NCI-H345 (cell line): Measurements from ENCODE around the gene SERGEF.

Experiments
- DNase-seq: peaks from one replicate; lab custom pipeline; 2025; lab: John Stamatoyannopoulos, UW

SERGEF gene

DNA sequence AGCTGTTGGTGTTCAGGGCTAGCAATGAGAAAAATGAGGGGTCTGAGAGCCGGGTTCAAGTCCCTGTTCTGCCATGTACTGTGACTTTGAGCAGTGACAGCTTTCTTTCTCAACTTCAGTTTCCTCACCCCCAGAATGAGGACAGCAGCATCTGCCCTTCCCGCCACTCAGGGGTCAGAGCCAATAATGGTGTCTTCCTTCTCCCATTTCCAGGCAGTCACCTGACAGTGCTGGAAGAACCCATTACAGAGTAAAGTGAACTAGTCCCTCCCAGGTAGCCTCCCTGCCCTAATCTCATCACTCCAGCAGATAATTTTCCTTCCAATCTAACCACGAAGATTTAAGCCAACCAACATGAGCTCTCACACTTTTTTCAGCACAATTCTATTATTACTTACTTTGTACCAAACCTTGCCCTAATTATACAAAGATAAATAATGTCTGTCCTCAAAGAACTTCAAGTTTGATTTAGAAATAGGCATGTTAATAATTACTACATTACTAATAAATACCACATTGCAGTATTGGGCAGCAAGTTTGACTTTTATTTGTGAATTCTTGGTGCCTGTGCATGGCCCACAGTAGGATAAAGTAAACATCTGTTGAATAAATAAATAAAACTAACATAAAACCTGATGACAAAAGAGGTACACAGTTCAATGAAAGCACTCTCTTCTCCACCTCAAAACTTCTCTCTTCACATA is 61.0 kb downstream of the SERGEF start:
- DNase-seq = no peak

GRCh38 chr11:17950644-17951043 is 62.2 kb downstream of the SERGEF start:
- DNase-seq = no peak

- no peak for DNase-seq
Observed at GRCh38 chr11:17948296-17948695, 64.6 kb downstream of the SERGEF start.

DNA sequence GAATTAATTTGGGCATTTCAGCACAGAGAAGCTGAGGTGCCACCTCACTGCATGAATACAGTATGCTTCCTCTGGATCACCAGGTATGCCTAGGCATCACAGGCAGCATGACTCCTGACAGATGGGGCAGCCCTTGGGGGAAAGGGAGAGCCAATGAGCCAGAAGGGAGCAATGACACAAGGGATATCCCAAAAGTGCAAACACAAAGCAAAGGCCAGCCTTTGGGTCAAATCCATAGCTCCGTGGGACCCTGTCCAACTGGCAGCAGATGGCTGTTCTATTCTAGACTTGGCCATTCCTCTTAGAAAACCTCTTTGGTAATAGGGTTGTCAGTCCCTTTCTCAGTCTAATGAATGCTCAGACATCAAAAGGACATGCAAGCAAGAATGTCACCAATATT is 73.3 kb downstream of the SERGEF start:
- no peak for DNase-seq

DNA sequence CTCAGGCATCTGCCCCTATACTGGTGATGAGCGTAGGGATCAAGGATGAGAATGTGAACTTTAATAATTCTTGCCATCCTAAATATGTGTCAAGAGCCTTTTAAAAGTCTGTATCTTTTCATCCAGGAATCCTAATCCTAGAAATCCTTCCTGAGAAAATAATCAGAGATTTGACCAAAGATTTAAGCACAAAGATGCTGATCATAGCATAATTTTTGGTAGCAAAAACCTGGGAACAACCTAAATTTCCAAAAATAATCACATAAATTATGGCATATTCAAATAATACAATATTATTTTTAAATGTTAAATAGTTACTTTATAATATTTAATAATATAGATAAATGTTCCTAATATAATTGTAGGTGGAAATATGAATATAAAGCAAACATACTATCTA is 76.1 kb downstream of the SERGEF start:
- no peak for DNase-seq

GRCh38 chr11:17934194-17934593 is 78.7 kb downstream of the SERGEF start:
- DNase-seq = no peak

DNA sequence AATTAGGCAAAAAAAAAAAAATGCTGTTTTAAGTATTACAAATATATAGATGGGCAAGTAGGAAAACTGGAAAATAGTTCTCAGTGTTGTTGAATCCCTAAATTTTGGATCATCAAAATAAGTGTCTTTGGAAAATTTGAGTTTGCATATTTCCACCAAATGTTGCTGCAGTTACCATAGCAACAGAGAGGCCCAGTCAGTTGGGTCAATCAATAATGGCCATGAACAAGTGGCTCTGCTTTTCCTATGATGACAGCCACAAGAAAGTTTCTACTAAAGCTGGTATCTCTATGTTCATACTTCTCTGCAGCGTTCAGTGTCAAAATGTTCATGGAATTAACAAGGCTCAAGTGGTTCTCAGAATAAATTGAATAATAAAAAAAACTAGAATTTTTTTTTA is 79.1 kb downstream of the SERGEF start:
- no peak for DNase-seq

- DNase-seq = no peak
Observed at GRCh38 chr11:17932472-17932871, 80.4 kb downstream of the SERGEF start.

DNA sequence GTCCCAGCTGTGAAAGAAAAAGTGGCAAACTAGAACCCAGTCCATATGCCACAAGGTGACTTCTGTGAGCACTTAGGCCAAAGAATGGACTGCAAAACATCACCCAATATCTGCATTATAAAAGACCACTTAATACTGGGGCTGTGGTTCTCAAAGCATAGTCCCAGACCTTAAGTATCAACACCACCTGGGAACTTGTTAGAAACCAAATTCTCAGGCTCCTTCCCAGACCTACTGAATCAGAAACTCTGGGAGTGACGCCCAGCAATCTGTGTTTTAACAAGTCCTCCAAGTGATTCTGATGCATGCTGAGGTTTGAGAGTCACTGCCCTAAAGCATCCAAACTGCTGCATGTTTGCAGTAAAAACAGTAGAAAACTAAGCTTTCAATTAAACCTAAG is 81.3 kb downstream of the SERGEF start:
- DNase-seq = no peak

DNA sequence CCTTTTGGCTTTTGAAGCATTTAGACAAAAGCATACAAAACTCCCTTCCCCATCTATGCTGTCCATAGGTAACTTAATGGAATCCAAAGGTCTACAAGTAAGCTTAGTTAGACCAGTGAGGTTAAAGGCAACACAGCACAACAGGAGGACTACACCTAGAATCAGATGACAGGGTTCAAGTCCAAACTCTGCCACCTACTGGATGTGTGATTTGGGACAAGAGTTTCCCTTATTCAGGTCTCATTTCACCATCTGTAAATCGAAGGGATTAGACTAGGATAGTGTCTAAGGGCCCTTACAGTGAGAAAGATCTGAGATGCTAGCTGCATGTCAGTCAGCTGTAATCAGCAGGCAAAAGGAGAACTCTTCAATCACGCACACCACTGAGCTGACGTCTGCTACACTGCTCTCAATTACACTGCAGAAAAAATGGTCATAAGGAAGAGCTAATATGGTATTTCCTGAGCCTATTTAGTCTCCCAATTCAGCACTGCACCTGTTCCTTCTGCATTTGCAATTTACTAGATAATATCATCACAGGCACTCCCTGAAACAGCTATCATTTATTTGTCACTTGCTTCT is 82.2 kb downstream of the SERGEF start:
- DNase-seq = no peak

DNA sequence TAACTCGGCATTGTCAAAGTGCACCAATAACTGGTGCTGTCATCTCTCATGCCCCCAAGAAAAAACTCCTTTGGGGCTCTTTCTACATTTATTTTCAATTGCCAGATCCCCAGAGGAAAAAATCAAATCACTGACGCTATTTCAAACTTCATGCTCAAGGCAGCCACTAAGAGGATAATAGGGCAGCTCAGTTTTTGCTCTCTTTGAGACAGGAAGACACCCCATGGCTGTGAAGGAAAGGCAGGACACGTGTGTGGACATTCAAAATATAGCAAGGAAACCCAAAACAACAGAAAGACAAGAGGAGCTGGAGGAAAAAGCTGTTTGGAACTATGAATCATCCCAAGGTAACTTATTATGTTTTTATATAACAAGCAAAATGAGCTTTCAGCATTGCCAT is 83.7 kb downstream of the SERGEF start:
- no peak for DNase-seq

DNA sequence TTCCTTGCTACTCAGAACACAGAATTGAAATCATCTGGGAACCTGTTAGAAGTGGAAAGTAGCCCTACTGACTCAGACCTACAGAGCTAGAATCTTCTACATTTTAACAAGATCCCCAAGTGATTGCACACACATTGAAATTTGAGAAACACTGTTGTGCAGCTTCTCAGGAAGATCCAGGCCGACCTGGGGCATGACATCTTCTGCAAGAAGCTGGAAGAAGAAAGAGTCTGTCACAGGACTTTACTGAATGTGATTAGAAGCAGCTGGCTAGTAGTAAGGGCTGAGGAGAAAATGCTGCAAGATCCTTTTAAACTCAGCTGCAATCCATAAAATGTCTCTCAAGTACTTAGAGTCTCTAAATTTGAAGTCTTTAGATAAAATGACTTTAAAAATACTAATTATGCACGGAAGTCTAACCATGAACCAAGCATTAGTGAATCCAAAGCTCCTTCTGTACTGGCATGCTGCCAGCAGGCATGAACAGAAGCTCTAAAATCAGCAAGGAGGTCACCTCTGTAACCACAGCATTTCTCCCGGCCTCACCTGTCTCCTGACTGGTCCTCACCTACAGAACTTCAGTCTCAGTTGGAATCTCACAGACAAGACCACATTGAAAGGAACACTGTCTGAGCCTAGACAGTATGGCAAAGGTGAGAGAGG is 85.0 kb downstream of the SERGEF start:
- DNase-seq = no peak

- no peak for DNase-seq
Observed at GRCh38 chr11:17927041-17927440, 85.8 kb downstream of the SERGEF start.

DNA sequence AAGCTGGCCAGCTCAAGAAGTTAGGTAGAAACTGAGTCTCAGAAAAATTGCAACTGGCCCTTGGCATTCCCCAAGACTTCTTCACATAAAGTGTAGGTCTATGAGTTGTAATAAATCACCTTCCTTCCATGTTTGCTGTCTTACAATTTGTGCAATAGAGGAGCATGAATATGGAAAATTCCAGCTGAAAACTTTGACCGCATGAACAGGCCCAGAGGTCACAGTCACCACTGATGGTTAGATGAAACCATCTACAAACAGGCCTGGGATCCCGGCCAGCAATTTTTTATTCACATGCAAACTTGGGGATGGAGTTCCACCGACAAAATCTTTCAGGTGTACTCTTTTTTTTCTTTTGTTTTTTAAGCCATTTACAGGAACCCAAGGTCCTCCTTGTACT is 88.1 kb downstream of the SERGEF start:
- no peak for DNase-seq

- no peak for DNase-seq
Observed at GRCh38 chr11:17923217-17923616, 89.6 kb downstream of the SERGEF start.

GRCh38 chr11:17922416-17922788 is 90.4 kb downstream of the SERGEF start:
- no peak for DNase-seq

- no peak for DNase-seq
Observed at GRCh38 chr11:17921659-17922415, 91.0 kb downstream of the SERGEF start.

DNA sequence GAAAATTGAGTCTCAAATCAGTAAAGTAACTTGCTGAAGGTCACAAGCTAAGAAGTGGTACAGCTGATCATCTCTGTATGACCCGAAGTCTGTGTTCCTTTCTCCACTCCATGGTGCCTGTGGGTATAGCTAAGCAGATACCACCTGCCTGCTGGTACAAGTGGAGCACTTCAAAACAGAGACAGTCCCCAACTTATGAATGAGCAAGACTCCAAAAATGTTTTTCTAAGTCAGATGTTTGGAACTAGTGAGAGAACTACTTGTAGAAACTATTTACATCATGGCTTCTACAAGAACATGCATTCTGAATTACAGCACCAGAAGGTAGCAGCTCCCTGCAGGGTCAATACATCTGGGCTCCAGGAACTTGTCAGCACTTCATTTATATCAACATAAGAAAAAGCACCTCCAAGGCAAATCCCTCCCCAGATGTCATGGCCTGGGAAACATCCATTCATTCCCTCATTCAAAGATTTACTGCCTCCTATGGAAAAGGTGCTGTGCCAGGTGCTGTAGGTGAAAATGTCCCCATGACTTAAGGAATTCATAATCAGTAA is 94.7 kb downstream of the SERGEF start:
- no peak for DNase-seq

- no peak for DNase-seq
Observed at GRCh38 chr11:17917556-17917955, 95.3 kb downstream of the SERGEF start.

DNA sequence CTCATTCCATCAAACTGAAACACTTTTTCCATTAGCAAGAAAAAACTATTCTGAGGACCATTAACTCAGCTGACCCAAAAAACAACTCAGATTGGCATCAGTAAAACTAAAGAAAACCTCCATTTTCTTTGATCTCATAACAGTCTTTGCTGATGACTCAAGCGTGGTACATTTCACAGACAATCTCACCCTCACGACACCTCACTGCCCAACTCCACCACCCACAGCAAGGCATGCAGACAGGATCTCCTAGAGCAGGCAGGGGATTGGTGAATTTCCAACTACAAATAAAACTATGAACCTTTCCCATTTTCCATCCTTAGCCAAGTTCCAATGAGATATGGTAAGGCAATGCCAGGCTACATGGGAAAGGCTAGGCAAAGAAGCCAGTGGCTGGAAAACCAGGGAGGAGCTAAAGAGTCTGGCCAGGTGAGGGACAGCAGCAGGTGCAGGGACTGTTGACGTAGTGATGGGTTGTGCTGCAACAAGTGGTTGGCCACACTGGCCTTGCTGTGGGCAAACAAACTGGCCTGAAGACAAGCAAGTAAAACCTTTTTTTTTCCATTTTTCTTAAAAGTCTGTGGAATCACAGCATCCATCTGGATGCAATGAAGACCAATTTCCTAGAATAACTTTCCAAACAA is 97.2 kb downstream of the SERGEF start:
- DNase-seq = no peak

DNA sequence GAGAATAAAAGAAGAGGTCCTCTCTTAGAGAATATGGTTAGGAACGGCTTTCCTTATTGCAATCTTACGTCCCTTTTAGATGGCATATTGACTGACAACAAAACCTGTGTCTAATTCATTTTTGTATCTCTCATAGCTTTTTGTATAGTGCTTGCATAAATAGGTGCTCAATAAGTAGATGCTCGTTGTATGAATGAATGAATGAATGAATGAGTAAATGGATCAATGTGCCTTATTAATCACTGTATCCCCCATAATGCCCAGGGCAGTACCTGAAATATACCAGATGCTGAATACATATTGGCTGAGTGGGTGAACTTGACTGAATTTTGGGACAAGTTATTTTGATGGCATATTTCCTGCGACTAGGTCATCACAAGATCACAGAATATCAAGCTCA is 97.9 kb downstream of the SERGEF start:
- DNase-seq = no peak

DNA sequence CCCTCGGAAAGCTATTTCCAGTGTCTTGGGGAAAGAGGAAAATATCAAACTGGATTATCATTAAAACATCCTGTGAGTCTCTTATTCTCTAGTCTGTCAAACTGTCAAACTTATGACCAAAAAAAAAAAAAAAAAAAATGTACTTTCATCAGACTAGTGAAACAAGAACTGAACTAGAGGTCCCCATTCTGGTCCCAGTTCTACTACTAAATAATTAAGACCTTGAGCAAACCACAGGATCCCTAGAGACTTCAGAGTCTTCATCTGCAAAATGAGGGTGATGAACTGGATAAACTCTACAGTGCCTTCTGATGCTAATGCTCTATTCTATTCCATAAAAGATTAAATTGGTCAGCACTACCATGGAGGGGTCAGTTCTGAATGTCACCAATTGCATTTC is 105.8 kb downstream of the SERGEF start:
- DNase-seq = no peak
